DND-41 (cell line): Measurements from ENCODE around the gene SPI1.

ENCODE experiments used
- EZH2 ChIP-seq: IDR thresholded peaks from 3 replicates; pipeline ENCODE4 v1.6.1; 2012; ENCODE audit warnings: borderline replicate concordance, low read depth, mild to moderate bottlenecking, moderate library complexity, low read length, inconsistent platforms; ENCODE audit not compliant: severe bottlenecking
- TF ChIP-seq, protein P1 (sequence below): IDR thresholded peaks from 2 replicates; pipeline ENCODE4 v1.5.1; 2012; ENCODE audit warnings: borderline replicate concordance, low read length, moderate library complexity, mild to moderate bottlenecking; ENCODE audit not compliant: poor library complexity, severe bottlenecking; ENCODE audit errors: extremely low read depth

GRCh38 chr11:47332303-47332711 is 46.0 kb downstream of the SPI1 start:
- no peak for TF ChIP-seq EZH2
- TF ChIP-seq, protein P1, sequence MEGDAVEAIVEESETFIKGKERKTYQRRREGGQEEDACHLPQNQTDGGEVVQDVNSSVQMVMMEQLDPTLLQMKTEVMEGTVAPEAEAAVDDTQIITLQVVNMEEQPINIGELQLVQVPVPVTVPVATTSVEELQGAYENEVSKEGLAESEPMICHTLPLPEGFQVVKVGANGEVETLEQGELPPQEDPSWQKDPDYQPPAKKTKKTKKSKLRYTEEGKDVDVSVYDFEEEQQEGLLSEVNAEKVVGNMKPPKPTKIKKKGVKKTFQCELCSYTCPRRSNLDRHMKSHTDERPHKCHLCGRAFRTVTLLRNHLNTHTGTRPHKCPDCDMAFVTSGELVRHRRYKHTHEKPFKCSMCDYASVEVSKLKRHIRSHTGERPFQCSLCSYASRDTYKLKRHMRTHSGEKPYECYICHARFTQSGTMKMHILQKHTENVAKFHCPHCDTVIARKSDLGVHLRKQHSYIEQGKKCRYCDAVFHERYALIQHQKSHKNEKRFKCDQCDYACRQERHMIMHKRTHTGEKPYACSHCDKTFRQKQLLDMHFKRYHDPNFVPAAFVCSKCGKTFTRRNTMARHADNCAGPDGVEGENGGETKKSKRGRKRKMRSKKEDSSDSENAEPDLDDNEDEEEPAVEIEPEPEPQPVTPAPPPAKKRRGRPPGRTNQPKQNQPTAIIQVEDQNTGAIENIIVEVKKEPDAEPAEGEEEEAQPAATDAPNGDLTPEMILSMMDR = no peak
